Body of pancreas (tissue), 4 donors: Measurements from ENCODE around the gene TTLL5.

Experiments used
- CTCF ChIP-seq, 7 experiments: fragments of 450-650 bp in 4 of 7; fragments of 200-600 bp in 3 of 7; sonication (generic) in 3 of 7; IDR thresholded peaks; one replicate each; pipeline ENCODE4 v1.5.1; 2016 to 2019; ENCODE audit warnings: antibody characterized with exemption in 7 of 7
- POLR2A ChIP-seq, 3 donors: fragments of 450-650 bp; IDR thresholded peaks; one replicate each; pipeline ENCODE4 v1.6.1; 2016; ENCODE audit warnings: antibody characterized with exemption in 3 of 3, mild to moderate bottlenecking in 2 of 3

GRCh38 chr14:75806352-75806832, 145.3 kb downstream of the TTLL5 start:
- TF ChIP-seq CTCF (IDR thresholded peaks at IDR 0.05) (no peak), POLR2A (IDR thresholded peaks at IDR 0.05) (no peak)
